Astrocyte of the cerebellum (primary cell): ENCODE data around the gene NUP188.

Experiments
- DNase-seq: peaks from one replicate; pipeline ENCODE4 v3.0.0-alpha.2; 2011; ENCODE audit warnings: low read depth
- H3K4me3 ChIP-seq: 2 replicates; pipeline ENCODE4 v1.5.1; 2011; ENCODE audit warnings: mild to moderate bottlenecking, low read depth, low read length, moderate library complexity
- CTCF ChIP-seq: IDR thresholded peaks from 2 replicates; pipeline ENCODE4 v1.5.1; 2012; ENCODE audit warnings: low read length, low read depth, moderate library complexity, mild to moderate bottlenecking; ENCODE audit errors: missing control alignments
- in situ Hi-C: cut with HindIII; loops from 2 replicates; pipeline ENCODE4 v1.10.0; 2017; ENCODE audit warnings: low sequenced_read_pairs

The NUP188 gene

GRCh38 chr9:129054163-129054851, 106.8 kb downstream of the NUP188 start:
- in situ Hi-C loops = no loop called here
- no peak overlapping the region for H3K4me3 ChIP-seq
- TF ChIP-seq CTCF = no peak
- no peak for DNase-seq
